GM12891 (cell line): ENCODE results near the gene UBTF.
A peak's percentile ranks its signal among the peaks of the same experiment; 100 is the strongest.

ENCODE experiments used
- POLR2A ChIP-seq: IDR thresholded peaks from 2 replicates; pipeline ENCODE4 v1.6.1; 2011; ENCODE audit warnings: low read depth, low read length, control low read depth
- POLR2AphosphoS5 ChIP-seq: IDR thresholded peaks from 2 replicates; pipeline ENCODE4 v1.6.1; 2011; ENCODE audit warnings: low read depth, low read length, control low read depth
- POU2F2 ChIP-seq: IDR thresholded peaks from 2 replicates; pipeline ENCODE4 v1.6.1; 2011; ENCODE audit warnings: low read depth, mild to moderate bottlenecking, control low read depth, low read length, moderate library complexity
- TAF1 ChIP-seq: IDR thresholded peaks from 2 replicates; pipeline ENCODE4 v1.6.1; 2011; ENCODE audit warnings: low read depth, low read length, control low read depth

DNA sequence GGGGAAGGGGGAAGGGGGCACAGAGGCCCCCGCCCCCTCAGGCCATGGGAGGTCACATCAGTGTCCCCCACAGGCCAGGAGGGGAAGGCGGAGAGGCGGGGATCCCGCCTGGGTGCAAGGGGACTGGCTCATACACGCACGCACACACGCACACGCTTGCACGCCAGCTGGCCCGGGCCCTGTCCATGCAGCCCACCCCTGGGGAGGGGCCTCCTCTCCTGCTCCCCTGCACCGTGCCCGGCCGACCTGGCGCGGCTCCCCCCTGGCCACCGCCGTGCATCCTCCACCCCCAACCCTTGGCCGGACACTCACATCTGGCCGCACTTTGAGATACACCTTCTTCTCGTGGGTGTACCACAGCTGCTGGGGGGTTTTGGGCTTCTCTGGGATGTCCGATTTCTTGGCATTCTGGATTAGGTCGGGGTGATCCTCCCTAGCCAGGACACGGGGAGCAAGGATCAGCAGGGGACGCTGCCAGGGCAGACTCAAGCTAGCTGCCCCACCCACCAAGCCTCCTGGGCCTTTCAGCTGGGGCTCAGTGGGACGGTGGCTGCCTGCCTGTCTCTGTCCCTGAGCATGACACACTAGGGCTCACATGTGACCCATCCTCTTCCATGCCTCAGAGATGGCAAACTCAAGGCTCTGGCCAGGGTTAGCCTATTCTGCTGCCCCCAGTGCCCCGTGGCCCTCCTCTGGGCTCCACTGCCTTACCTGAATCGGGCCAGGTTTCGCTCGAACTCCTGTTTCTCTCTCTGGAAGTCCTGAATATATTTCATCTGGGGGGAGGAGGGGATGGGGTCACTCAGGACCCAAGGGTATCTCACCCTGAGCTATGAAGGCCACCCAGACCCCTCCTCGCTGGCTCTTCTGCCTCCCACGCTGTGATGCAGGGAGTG, 6.7 kb downstream of the UBTF start:
- peak; percentile 33 for TF ChIP-seq POLR2A
- no peak; the same call in 1 of the 2 replicates for TF ChIP-seq POLR2AphosphoS5
- no peak for TF ChIP-seq TAF1
- no peak for TF ChIP-seq POU2F2
